Measurements from ENCODE around the gene CRHR1. TPM values are rescaled to one million over a fixed set of nuclear protein-coding genes. Genes with fewer than 3 reads are reported as not detected.

The CRHR1 gene
- polyA plus RNA-seq, 1 donor (not counting 4 experiments of a cell fraction or from before 2014, with no cell fraction given): not detected

DNA sequence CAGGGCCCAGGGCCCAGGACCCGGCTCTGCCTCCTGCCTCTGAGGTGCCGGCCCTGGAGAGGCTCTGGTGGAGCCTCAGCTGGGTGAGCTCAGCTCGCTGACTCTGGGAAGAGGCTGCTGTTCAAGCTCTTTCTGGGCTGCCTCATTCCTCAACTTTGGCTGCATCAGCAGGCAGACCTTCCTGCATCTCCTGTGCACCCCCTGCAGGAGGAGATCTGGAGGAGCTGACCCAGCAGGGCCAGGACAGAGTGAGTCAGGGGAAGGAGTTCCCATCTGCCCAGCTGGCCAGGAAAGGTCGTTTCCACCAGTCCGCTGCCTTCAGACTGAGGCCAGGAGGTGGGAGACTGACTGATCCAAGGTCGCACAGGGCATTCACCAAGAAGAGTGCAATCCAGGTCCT lies 10.7 kb downstream of the CRHR1 start:
- Histone ChIP-seq H2AFZ (ENCODE audit: control insufficient read depth, low read length) (no peak overlapping the region), H3K9me1 (ENCODE audit: control insufficient read depth, extremely low read depth, insufficient read depth, low read length) (no peaks in the 10 kb centered on the region), H4K20me1 (ENCODE audit: control insufficient read depth, extremely low read depth, insufficient read depth, low read length) (no peaks in the 10 kb centered on the region), H3K36me3 (ENCODE audit: control insufficient read depth in 2 of 2, extremely low read depth in 1 of 2, insufficient read depth in 2 of 2, low read length in 2 of 2) (no peaks in the 10 kb centered on the region), H3K79me2 (ENCODE audit: control insufficient read depth, insufficient read depth, low read length) (no peaks in the 10 kb centered on the region), H3K27ac (ENCODE audit: control insufficient read depth, insufficient read depth, low read length) (no peak overlapping the region), H3K9me3 (ENCODE audit: control insufficient read depth, low read depth, low read length) (no peaks in the 10 kb centered on the region), H3K9ac (ENCODE audit: control insufficient read depth, extremely low read depth, insufficient read depth, low read length) (no peak overlapping the region), H3K4me1 (ENCODE audit: control insufficient read depth, extremely low read depth, insufficient read depth, low read length) (no peaks in the 10 kb centered on the region), H3K4me2 (ENCODE audit: control insufficient read depth, extremely low read depth, insufficient read depth, low read depth, low read length) (no peak overlapping the region), H3K4me3 (ENCODE audit: control insufficient read depth in 2 of 3, extremely low read depth in 1 of 3, insufficient read depth in 2 of 3, low read depth in 1 of 3, low read length in 3 of 3) (no peak overlapping the region), H3K27me3 (ENCODE audit: control insufficient read depth, extremely low read depth, insufficient read depth, low read length) (peaks cover 39% of the 10 kb centered on the region)
- dilution Hi-C loops (cut with MboI; ENCODE audit: extremely low pct_ligation_motif_present, low sequenced_read_pairs): no loop called here
- TF ChIP-seq CTCF (optimal IDR thresholded peaks at IDR 0.05 in 1 of 3, IDR thresholded peaks at IDR 0.05 in 1 of 3, conservative IDR thresholded peaks at IDR 0.05 in 1 of 3; ENCODE audit: extremely low read depth in 1 of 3, insufficient read depth in 2 of 3, low read length in 3 of 3): peak in 2 of 3 experiments; percentile 10 to 32
- TF ChIP-seq EZH2 (IDR thresholded peaks at IDR 0.05; ENCODE audit: low read length): no peak
- no peak for FAIRE-seq
- DNase-seq (ENCODE audit: low read depth, low spot score): no peak

DNA sequence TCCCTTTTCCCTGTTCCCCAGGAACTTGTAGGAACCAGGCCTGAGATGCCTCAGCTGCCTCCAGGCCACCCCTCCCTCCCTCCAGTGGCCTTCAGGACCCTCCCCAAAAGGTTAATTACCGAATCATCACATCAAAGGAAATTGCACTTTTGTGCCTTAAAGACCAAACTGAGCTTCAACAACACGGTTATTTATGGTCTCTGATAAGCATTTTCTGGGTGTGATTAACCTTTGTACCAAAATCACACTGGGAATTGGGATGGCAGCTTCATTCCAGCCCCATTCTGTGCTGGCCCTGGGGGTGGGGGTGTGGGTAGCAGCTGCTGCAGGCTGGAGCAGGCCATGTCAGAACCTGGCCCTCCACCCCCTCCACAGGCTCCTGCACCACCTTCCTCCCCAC lies 16.7 kb downstream of the CRHR1 start:
- no peak for FAIRE-seq
- no peak overlapping the region for H3K4me3 ChIP-seq (ENCODE audit: control insufficient read depth in 2 of 3, extremely low read depth in 1 of 3, insufficient read depth in 2 of 3, low read depth in 1 of 3, low read length in 3 of 3)
- dilution Hi-C loops (cut with MboI; ENCODE audit: extremely low pct_ligation_motif_present, low sequenced_read_pairs): no loop called here

More for the DNA sequence above, 16.7 kb downstream of the CRHR1 start:
- no peaks in the 10 kb centered on the region for H3K4me1 ChIP-seq (ENCODE audit: control insufficient read depth, extremely low read depth, insufficient read depth, low read length)
- no peak overlapping the region for H2AFZ ChIP-seq (ENCODE audit: control insufficient read depth, low read length)
- H3K9me1 ChIP-seq (ENCODE audit: control insufficient read depth, extremely low read depth, insufficient read depth, low read length): no peaks in the 10 kb centered on the region
- H3K79me2 ChIP-seq (ENCODE audit: control insufficient read depth, insufficient read depth, low read length): no peaks in the 10 kb centered on the region
- H3K27ac ChIP-seq (ENCODE audit: control insufficient read depth, insufficient read depth, low read length): no peak overlapping the region
- no peak for DNase-seq (ENCODE audit: low read depth, low spot score)
- H3K36me3 ChIP-seq (ENCODE audit: control insufficient read depth in 2 of 2, extremely low read depth in 1 of 2, insufficient read depth in 2 of 2, low read length in 2 of 2): no peaks in the 10 kb centered on the region
- H3K27me3 ChIP-seq (ENCODE audit: control insufficient read depth, extremely low read depth, insufficient read depth, low read length): peaks cover 7% of the 10 kb centered on the region
- TF ChIP-seq CTCF (optimal IDR thresholded peaks at IDR 0.05 in 1 of 3, IDR thresholded peaks at IDR 0.05 in 1 of 3, conservative IDR thresholded peaks at IDR 0.05 in 1 of 3; ENCODE audit: extremely low read depth in 1 of 3, insufficient read depth in 2 of 3, low read length in 3 of 3) (no peak), EZH2 (IDR thresholded peaks at IDR 0.05; ENCODE audit: low read length) (no peak)
- no peaks in the 10 kb centered on the region for H3K9me3 ChIP-seq (ENCODE audit: control insufficient read depth, low read depth, low read length)
- no peak overlapping the region for H3K9ac ChIP-seq (ENCODE audit: control insufficient read depth, extremely low read depth, insufficient read depth, low read length)
- no peaks in the 10 kb centered on the region for H4K20me1 ChIP-seq (ENCODE audit: control insufficient read depth, extremely low read depth, insufficient read depth, low read length)
- no peak overlapping the region for H3K4me2 ChIP-seq (ENCODE audit: control insufficient read depth, extremely low read depth, insufficient read depth, low read depth, low read length)

Measured in keratinocyte (primary cell).